WI38 (cell line): ENCODE results near the gene NEDD4L.

Experiments
- H3K4me3 ChIP-seq: 2 replicates; pipeline ENCODE4 v1.5.1; 2011; ENCODE audit warnings: low read depth, mild to moderate bottlenecking, control low read depth, low read length
- CTCF ChIP-seq: IDR thresholded peaks from 2 replicates; pipeline ENCODE4 v1.5.1; 2012; ENCODE audit warnings: low read depth, mild to moderate bottlenecking, control low read depth, low read length

NEDD4L gene

DNA sequence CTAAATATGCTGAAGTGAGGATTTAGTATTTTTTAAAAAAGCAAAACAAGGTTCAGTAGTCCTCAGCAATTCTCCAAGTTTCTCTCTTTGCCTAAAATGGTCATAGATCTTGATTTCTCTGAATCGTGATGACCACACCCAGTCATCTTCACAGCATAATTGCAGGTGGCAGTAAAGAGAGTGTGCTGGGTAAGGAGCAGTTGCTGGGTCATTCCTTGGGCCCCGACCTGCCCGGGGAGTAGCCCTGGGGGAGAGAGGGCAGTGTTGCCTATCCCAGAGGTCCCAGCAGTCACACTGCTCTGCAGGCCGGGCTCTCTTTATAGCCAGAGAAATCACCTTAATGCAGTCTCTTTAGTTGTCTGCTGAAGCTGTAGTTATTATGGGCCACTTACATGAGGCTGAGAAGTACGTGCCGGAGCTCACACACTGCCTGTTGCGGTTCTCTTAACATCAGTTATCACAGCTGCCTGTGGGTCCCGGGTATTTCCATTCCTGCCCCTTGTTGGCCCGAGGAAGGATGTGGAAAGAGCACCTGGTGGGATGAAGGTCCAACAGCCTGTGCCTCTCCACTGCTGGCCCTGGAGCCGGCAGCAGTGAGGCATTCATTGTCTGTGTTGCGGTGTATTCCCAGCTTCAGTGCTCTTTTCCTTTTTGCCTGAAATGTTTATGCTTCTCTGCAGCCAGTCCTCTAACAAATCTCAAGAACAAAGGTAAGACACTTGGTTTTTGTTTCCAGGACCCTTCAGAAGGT, 354.8 kb downstream of the NEDD4L start:
- TF ChIP-seq CTCF = no peak
- no peak overlapping the region for H3K4me3 ChIP-seq

DNA sequence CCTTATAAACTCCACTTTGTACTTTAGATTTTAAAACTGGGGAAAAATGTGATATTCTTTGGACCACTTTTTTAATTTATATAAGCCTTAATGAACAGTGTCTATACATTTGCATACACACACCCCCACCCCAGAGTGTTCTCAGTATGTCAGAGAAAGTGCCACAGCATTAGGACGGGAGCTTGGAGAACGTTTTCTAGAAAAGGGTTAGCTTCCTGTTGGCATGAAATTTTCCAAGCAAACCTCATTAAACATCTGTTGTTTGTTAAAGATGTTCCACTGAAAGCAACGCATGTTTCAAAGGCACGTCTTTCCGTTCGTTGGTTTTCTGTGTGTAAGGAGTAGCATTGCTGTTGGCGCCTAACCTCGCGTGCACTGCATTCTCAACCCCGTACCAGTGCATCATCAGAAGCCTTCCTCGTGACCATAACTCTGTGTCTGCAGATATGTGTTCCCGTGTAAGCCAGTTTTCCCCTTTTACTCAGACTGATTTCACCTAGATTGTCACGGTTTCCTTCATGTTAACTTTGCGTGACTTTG, 356.4 kb downstream of the NEDD4L start:
- no peak for TF ChIP-seq CTCF
- H3K4me3 ChIP-seq = no peak overlapping the region

GRCh38 chr18:58401191-58401590, 357.2 kb downstream of the NEDD4L start:
- TF ChIP-seq CTCF = no peak
- no peak overlapping the region for H3K4me3 ChIP-seq

- no peak for TF ChIP-seq CTCF
Observed at GRCh38 chr18:58402247-58402646, 358.2 kb downstream of the NEDD4L start.

DNA sequence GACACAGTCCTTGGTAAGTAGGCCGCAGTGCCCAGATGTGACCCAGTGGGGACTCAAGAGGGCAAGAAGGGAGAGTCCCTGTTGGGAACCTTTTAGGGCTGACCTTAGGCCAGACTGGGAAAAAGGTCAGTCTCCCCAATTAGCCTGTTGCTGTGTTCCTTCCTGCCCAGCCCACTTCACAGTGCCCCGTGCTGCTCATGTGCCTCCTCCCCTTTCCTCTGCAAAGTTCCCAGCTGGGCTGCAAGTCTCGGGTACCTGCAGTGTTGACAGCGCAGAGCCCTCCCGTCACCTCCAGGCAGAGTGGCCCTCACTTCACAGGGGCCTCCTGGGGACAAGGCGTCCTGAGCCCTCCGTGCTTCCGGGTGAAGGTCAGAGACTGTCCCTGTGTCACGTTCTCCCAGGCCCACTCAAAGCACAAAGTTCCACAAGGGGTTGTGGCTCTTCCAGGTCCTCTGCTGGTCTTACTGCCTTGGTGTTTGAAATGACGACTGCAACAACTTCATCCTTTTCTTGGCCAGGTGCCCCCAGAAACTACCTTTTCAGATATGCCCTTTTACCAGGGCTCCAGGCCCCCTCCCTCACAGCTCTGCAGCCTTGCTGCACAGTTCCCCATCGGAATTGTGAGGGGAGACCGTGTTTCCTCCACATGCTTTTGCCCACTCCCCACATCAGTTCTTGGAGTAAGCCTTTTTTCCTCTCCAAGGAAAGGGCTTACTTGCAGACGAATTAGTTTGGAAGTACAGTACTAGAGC, 359.1 kb downstream of the NEDD4L start:
- TF ChIP-seq CTCF = no peak
- no peak overlapping the region for H3K4me3 ChIP-seq

More at GRCh38 chr18:58402247-58402646, 358.2 kb downstream of the NEDD4L start:
- no peak overlapping the region for H3K4me3 ChIP-seq

DNA sequence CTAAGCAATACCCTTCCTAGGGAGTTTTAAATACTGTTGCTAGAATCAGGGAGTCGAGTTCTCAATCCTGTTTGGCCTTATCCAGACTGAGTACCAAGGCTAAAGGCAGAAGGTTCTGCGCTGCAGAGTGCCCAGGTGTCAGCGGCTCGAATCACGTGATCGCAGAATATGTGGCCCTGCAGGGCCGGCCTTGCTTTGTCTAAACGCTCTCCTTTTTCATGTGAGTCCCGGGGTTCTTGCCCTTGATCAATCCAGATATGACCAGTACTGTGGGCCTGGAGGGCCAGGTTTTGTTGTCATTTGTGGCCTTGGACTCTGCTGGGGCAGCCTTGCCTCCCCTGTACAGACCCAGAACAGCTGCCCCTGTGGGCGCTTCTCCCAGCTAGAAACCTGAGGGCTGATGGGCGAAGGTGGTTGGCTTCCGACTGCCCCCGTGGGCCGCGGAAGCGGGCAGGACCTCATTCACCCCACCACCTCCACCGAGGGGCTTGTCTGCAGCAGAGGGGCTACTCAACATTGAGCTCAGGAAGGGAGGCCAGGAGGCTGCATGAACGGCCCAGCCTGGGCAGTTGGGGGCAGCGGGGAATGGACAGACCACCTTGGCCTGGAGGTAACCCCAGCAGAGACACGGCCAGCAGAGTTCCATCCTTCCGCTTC, 359.9 kb downstream of the NEDD4L start:
- H3K4me3 ChIP-seq = no peak overlapping the region

More for the DNA sequence above, 359.9 kb downstream of the NEDD4L start:
- no peak for TF ChIP-seq CTCF
